RWPE1 (cell line): ENCODE results near the gene POU2AF2.
A peak's percentile ranks its signal among the peaks of the same experiment; 100 is the strongest.

Experiments used
- CTCF ChIA-PET: fragments of 350-600 bp; sonication (Branson Sonifier 250); formaldehyde crosslinking; extraction: SDS; loops from one replicate; lab custom pipeline; 2021; lab: Yijun Ruan, JAX
- POLR2A ChIA-PET: fragments of 400-600 bp; formaldehyde crosslinking; extraction: SDS; loops from one replicate; lab custom pipeline; 2020; ENCODE audit warnings: antibody characterized with exemption; ENCODE audit not compliant: low non-redundant PET; lab: Yijun Ruan, JAX
- DNase-seq: peaks from one replicate; pipeline ENCODE4 v3.0.0; 2012; ENCODE audit warnings: low spot score
- H3K27ac ChIP-seq: fragments of 450-650 bp; 2 replicates; pipeline ENCODE4 v1.5.1; 2017
- TF ChIP-seq, protein P1 (sequence below): fragments of 450-650 bp; conservative IDR thresholded peaks from 2 replicates; pipeline ENCODE4 v1.5.1; 2017; ENCODE audit warnings: low read depth, mild to moderate bottlenecking

POU2AF2 gene, protein sequence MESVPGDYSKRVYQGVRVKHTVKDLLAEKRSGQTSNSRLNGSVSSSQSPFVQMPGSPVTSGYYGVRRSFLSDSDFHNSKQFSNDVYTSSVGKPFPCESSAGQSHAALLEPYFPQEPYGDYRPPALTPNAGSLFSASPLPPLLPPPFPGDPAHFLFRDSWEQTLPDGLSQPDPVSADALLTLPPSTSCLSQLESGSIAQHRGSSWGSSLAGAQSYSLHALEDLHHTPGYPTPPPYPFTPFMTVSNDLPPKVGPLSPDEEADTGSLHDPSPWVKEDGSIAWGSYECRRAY

DNA sequence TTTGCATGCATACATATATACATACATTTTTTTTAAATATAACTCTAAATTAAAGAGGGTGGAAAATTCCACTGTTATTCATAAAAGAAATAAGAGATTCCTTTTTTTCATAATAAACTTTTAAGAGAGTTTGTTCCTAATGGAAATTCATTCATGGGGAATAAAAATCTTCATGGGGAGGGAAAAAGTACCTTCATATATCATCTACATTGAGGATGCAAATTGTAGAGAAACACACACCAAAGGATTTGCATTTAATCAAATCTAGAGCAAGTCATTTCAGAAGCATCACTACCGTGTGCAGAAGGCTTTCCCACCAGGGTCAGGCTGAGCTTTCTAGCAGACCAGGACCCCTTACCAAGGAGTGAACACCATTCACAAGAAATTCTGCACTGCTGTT is at the start of gene POU2AF2:
POU2AF2 (plus strand) TSS at position 301 of the 400 bp plus-strand sequence. CDS start 129 bp downstream, outside the sequence.
- no peak for DNase-seq
- ChIA-PET POLR2A (no interaction called here), CTCF (no interaction called here)
- TF ChIP-seq, protein P1, sequence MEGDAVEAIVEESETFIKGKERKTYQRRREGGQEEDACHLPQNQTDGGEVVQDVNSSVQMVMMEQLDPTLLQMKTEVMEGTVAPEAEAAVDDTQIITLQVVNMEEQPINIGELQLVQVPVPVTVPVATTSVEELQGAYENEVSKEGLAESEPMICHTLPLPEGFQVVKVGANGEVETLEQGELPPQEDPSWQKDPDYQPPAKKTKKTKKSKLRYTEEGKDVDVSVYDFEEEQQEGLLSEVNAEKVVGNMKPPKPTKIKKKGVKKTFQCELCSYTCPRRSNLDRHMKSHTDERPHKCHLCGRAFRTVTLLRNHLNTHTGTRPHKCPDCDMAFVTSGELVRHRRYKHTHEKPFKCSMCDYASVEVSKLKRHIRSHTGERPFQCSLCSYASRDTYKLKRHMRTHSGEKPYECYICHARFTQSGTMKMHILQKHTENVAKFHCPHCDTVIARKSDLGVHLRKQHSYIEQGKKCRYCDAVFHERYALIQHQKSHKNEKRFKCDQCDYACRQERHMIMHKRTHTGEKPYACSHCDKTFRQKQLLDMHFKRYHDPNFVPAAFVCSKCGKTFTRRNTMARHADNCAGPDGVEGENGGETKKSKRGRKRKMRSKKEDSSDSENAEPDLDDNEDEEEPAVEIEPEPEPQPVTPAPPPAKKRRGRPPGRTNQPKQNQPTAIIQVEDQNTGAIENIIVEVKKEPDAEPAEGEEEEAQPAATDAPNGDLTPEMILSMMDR: no peak
- H3K27ac ChIP-seq: no peak within 1 kb of the TSS

DNA sequence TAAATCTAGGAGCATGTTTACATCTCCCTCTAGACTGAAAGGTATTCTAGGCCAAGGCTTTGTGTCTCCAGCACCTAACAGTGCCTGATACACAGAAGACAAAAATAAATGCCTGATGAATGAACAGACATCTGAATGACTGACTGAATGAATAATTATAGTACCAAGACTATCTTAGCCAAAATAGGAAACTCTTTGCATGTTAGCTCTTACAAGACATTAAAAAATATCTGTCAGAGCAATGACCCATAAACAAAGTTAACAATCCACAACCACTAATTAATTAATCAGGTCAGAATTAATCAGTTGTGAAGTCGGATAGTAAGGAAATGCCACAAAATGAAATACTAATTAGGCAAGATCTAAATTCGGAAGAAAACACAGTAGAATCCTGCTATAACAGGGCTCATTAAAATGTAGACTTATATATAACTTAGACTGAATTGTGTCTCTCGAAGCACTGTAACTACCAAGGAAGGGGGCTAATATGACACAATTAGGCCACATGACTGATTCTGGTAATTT is 45.5 kb upstream of the POU2AF2 start:
- H3K27ac ChIP-seq: no peak overlapping the region
- CTCF ChIA-PET: no interaction called here
- no peak for DNase-seq
- TF ChIP-seq, protein P1: no peak
- POLR2A ChIA-PET: no interaction called here

DNA sequence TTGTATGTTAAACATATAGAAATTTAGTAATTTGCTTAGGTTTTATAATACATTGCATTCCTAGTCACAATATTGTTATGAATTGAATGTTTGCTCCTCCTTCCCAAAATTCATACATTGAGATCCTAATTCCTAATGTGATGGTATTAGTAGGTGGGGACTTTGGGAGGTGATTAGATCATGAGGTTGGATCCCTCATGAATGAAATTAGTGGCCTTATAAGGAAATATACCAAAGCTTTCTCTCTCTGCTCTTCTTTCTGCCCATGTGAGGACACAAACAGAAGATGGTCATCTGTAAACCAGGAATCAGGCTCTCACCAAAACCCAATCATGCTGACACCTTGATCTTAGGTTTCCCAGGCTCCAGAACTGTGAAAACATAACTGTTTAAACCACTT is 41.3 kb upstream of the POU2AF2 start:
- TF ChIP-seq, protein P1: no peak
- no peak for DNase-seq
- H3K27ac ChIP-seq: no peak overlapping the region
- ChIA-PET POLR2A (no interaction called here), CTCF (interaction anchor here (0.7 kb wide), 1 partner anchor 1095 kb away, joined by 3 read pairs; no protein-coding TSS in a partner anchor)

DNA sequence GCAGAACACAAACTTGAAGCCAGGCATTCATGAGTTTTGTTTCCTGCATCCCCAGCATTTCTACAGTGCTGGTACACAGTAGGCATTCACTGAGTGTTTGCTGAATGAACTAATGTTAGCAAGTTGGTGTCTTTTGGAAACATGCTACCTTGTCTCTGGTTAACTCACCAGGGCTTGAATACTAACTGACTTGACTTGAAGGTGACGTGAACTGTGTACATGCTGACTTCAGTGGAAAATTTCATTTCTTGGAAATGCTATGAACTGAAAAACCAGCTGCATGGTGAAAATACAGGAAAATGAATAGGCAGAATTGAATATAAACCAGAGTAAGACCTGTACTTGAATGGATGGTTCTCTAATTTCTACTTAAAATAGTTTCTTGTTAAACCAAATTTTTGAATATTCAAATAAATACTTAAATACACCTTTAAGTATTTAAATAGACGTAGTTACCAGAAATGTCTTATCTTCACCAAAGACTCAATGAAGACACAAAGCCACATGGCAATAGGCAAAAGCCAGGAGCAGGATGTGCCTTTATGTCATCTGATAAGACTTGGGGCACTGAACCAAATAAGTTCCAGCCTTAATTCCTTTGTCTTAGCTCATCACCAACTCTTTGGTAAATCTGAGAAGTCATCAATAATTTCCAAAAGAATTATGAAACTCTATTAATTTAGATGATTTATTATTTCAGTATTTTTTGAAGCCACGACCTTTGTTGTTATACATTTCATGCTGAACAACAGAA is 39.7 kb upstream of the POU2AF2 start:
- POLR2A ChIA-PET: no interaction called here
- TF ChIP-seq, protein P1: no peak
- CTCF ChIA-PET: interaction anchor here (0.5 to 1.3 kb wide), 2 partner anchors 25 to 132 kb away, joined by 3 to 5 read pairs; no protein-coding TSS in a partner anchor
- no peak for DNase-seq
- no peak overlapping the region for H3K27ac ChIP-seq

DNA sequence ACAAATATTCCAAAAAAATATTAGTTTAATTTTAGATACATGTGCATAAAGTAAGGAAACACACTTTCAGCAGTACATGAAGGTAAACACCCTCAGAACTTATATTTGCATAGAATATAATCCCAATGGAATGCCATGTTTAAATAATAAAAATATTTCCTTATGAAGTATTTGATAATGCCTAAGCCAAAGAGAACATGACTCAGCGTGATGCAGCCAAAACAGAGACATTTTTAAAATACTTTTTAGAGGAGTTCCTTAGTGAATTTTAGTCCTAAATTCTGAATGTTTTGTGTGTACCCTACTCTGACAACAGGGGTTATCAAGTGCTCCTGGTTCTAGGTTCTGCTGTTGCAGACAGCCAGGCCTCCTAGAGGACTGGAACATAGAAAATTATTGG is 39.1 kb upstream of the POU2AF2 start:
- no peak overlapping the region for H3K27ac ChIP-seq
- TF ChIP-seq, protein P1: no peak
- CTCF ChIA-PET: interaction anchor here (1.3 kb wide), 1 partner anchor 24 kb away, joined by 3 read pairs; no protein-coding TSS in a partner anchor
- POLR2A ChIA-PET: no interaction called here
- DNase-seq: peak; percentile 30

DNA sequence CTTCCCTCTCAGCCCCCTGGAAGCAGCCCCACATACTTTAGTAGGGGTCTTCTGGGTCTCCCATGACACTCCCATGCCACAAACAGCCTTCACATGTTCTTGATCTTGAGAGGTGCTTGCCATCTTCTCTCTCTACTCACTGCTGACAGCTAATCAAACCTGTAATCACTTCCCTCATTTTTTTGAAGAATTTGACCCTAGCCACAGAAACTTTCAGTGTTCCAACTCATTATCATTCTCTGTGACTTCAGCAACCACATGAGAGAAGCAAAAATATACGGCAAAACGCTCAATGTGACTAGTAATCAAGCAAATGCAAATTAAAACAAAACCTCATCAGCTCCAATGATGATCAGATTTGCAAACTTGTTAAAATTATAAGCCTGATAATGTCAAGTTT is 38.3 kb upstream of the POU2AF2 start:
- ChIA-PET CTCF (no interaction called here), POLR2A (no interaction called here)
- TF ChIP-seq, protein P1: no peak
- DNase-seq: no peak
- no peak overlapping the region for H3K27ac ChIP-seq
